Ecto neural progenitor cell (in vitro differentiated cells): ENCODE measurements around the gene ZNF248.
"Not testable (repeated sequence)": the region's sequence is repeated elsewhere in the genome, so short reads cannot be mapped to it uniquely, and the experiment has no call there.

ENCODE experiments used
- DNase-seq: peaks from one replicate; pipeline ENCODE4 v3.0.0-alpha.2; 2018; ENCODE audit warnings: low spot score

ZNF248 gene

GRCh38 chr10:37739181-37739580 lies 118.2 kb downstream of the ZNF248 start:
- DNase-seq, result no peak

- DNase-seq, result not testable (repeated sequence)
These were observed 119.2 kb downstream of the ZNF248 start for GRCh38 chr10:37738241-37738640.

- DNase-seq, result no peak
These were observed 120.1 kb downstream of the ZNF248 start for GRCh38 chr10:37737336-37737735.

- DNase-seq, result no peak
These were observed 121.3 kb downstream of the ZNF248 start for GRCh38 chr10:37736120-37736519.

GRCh38 chr10:37734971-37735370 lies 122.4 kb downstream of the ZNF248 start:
- no peak for DNase-seq
